Ovary (tissue), 10 donors: ENCODE measurements around the gene HADHB. TPM values are rescaled to one million over a fixed set of nuclear protein-coding genes. Genes with fewer than 3 reads are reported as not detected.

ENCODE experiments used
- DNase-seq, 5 donors: peaks; one replicate each; pipeline ENCODE4 v3.0.0-alpha.2; 2019 to 2020
- H3K27ac ChIP-seq, 2 donors: fragments of 200-600 bp; one replicate each; pipeline versions ENCODE4 v1.5.1 to v1.8.0; 2019 to 2022
- H3K27me3 ChIP-seq: fragments of 200-600 bp; one replicate; pipeline ENCODE4 v1.8.0; 2022
- H3K36me3 ChIP-seq: fragments of 200-600 bp; sonication (generic); one replicate; pipeline ENCODE4 v1.5.1; 2019
- H3K4me1 ChIP-seq: one replicate; pipeline ENCODE4 v1.8.1; 2013; ENCODE audit warnings: mild to moderate bottlenecking, moderate library complexity; ENCODE audit not compliant: insufficient read depth
- H3K4me3 ChIP-seq: fragments of 200-600 bp; sonication (generic); one replicate; pipeline ENCODE4 v1.5.1; 2017
- H3K9me3 ChIP-seq, 2 donors: fragments of 200-600 bp in 1 of 2; sonication (generic) in 1 of 2; one replicate each; pipeline versions ENCODE4 v1.5.1 to v1.8.1; 2013 to 2019; ENCODE audit warnings: mild to moderate bottlenecking in 1 of 2, moderate library complexity in 1 of 2
- CTCF ChIP-seq, 3 donors: fragments of 450-650 bp in 2 of 3; fragments of 200-600 bp in 1 of 3; IDR thresholded peaks; one replicate each; pipeline versions ENCODE4 v1.5.1 to v1.8.0; 2016 to 2022; ENCODE audit warnings: antibody characterized with exemption in 3 of 3, mild to moderate bottlenecking in 1 of 3
- EP300 ChIP-seq: sonication (generic); formaldehyde crosslinking; IDR thresholded peaks from one replicate; pipeline ENCODE4 v1.6.1; 2017; ENCODE audit warnings: antibody characterized with exemption
- POLR2A ChIP-seq: fragments of 450-650 bp; IDR thresholded peaks from one replicate; pipeline ENCODE4 v1.6.1; 2017; ENCODE audit warnings: antibody characterized with exemption, mild to moderate bottlenecking, moderate library complexity
- WGBS, 3 donors: extraction: QIAGEN DNeasy Blood & Tissue Kit in 1 of 3; methylation state at CpG; one replicate each; pipeline versions ENCODE4 v1.1.5 to v1.1.7; 2013 to 2017; 5-methylcytosine and 5-hydroxymethylcytosine counted together
- intact Hi-C, 4 donors: fragments of 100-400 bp; cut with DNase I; formaldehyde crosslinking; loops; one replicate each; pipeline versions ENCODE4 v1.11.0 to v1.15.1; 2022 to 2023
- long read RNA-seq, 3 donors: library from polyadenylated mRNA in 2 of 3; unstranded in 2 of 3; transcript quantifications; one replicate each; pipeline ENCODE4 v2.0.0 and lab custom pipeline, GENCODE V29; 2021 to 2026
- polyA plus RNA-seq, 2 donors: library from polyadenylated mRNA; stranded (reverse); fragments of 200-250 nt in 1 of 2; fragments of 350-450 nt in 1 of 2; fragmentation: Illumina TruSeq in 1 of 2; extraction: RNeasy Lipid Tissue Mini Kit (QIAGEN cat#74804) in 1 of 2; gene quantifications; one replicate each; pipeline ENCODE4 v1.2.3, GENCODE V29; 2013 to 2014
- total RNA-seq, 7 donors: library from RNA; depleted of rRNA in 2 of 7; stranded (reverse); fragments of >200 nt in 2 of 7; fragmentation: NEBNext Ultra II Directional in 3 of 7; extraction: Animal tissue kit (Norgen Biotek cat#: 25700) in 3 of 7; gene quantifications; one replicate each; pipeline versions ENCODE4 v1.1.0 to v1.2.4, GENCODE V29; 2016 to 2023
- donor health status: DM: no; HTN: no; CAD: no; lungs with moderate emphysema.
- donor health status: DM: no; HTN: no; CAD: no.
- donor health status: Bipolar disorder and iron deficiency.
- donor health status: DM: yes; HTN: yes; CAD: no.
- donor health status: DM: no; HTN: no; CAD: no.
- donor health status: DM: yes; HTN: yes; CAD: no.

Gene HADHB
- 100 to 1,000 TPM in 5 of 7 donors, 10 to 100 TPM in 2; 81.1 to 124 (median 104) TPM for total RNA-seq
- 100 to 1,000 TPM in 1 of 2 donors, 10 to 100 TPM in 1; 88.9 to 224 TPM for polyA plus RNA-seq
- long read RNA-seq, donor 1, transcript HADHB-201 (16 exons, 2,044 nt), result major isoform, 628 of 732 reads
- long read RNA-seq, donor 1, transcript HADHB-208 (15 exons, 2,142 nt), result minor isoform, 5 of 732 reads
- long read RNA-seq, donor 1, partial matches to known transcripts, result 40 of 732 reads
- long read RNA-seq, donor 1, other reads (novel, unspliced or antisense), result 54 of 732 reads
- long read RNA-seq, donor 2, transcript HADHB-201 (16 exons, 2,044 nt), result major isoform, 43 of 67 reads
- long read RNA-seq, donor 2, partial matches to known transcripts, result 24 of 67 reads
- long read RNA-seq, donor 2, other reads (novel, unspliced or antisense), result 0 of 67 reads
- long read RNA-seq, donor 3, transcript HADHB-201 (16 exons, 2,044 nt), result major isoform, 137 of 160 reads
- long read RNA-seq, donor 3, partial matches to known transcripts, result 8 of 160 reads
- long read RNA-seq, donor 3, other reads (novel, unspliced or antisense), result 11 of 160 reads

DNA sequence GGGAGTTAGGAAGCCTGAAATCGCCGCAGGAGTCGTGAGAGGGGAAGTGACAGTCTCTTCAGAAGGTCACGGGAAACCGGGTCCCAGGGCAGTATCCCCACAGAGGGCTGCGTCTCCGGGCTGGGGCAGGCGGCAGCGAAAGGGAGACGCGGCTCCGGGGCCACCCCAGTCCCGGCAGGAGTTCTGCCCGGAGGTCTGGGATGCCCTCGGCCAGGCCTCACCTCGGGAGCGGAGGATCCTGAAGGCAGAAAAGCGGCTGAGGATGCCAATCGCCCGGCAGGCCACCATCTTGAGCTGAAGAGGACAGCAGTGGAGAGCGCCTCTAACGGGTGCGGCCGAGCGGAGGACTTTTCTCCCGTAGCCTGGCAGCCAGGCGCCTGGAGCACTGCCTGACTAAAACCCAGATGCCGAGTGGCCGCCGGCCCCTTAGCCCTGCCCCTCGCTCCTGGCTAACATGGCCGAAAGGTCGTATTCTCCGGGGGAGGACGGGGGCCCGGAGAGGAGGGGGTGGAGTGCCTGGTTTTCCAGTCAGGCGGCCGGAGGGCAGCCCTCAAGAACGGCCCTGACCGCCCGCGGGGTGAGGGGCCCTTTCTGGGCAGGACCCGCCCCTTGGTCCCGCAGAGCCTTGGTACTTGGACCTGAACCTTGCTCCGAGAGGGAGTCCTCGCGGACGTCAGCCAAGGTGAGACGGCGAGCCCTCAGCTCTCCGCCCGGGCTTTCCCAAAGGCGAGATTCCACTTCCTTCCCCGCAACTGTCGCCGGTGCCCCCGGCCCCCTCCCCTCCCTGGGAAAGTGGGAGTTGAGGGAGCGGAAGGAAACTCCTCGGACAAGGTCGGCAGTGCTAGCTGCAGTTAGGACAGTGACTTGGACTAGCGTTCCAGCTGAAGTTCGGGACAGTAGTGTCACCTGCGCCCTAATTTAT is at the start of gene HADHB, which contains the start of gene HADHA:
TSS of gene HADHB (plus strand) at position 631 of the 922 bp plus-strand sequence. CDS start 9,316 bp downstream, outside the sequence.
TSS of gene HADHA (minus strand) at position 324 of the 922 bp plus-strand sequence. CDS start at position 288, 36 bp downstream.
- WGBS, 3 donors, result 0 to 1% (median 0%) methylated on average over 58 to 63 of the region's 63 CpGs
- intact Hi-C loops, result loop anchor here in 1 of 4 donors (5.0 kb wide), 2 partner anchors 53 to 83 kb away; no protein-coding TSS in a partner anchor

DNA sequence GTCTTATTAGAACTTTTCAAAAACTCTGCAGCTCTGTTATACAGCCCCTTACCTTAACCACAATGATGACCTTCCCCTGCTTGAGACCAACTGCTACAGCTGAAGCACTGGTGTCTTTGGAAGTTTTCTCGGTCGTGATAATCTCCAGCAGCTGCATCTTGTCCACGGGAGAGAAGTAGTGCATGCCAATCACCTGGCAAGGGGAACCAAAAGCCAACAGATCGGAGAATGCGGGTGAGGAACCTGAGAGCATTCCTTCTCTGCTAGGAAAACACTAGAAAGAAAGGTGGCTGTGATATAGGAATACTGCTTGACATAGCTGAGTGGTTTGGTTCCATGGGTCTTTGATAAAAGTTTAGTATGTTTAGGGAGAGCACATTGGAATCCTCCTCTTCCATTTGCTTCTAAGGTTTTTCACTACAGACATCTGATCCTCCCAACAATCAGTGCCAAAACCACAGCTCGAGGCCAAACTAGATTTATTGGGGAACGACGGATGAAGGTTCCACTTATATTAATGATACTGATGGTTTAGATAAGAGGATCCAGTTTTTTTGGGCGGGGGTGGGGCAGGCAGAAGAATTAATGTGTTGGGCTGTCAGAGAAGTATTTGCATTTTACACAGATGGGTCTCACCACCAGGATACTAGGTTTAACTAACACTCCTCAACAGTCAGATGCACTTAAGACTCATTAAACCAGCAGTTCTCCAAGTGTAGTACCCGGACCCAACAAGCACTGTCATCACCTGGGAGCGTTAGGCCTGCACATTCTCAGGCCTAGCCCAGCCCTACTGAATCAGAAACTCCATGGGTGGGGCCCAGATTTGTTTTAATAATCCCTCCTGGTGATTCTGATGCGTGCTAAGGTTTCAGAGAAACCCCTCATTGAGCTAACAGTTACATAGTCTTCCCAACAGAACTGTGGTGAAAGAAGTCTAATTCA is 49.4 kb upstream of the HADHB start:
- DNase-seq, result no peak
- intact Hi-C loops, result no loop called here
- Histone ChIP-seq H3K27ac (no peak overlapping the region), H3K4me3 (no peak overlapping the region), H3K9me3 (no peaks in the 10 kb centered on the region), H3K36me3 (no peaks in the 10 kb centered on the region), H3K4me1 (no peaks in the 10 kb centered on the region), H3K27me3 (no peaks in the 10 kb centered on the region)
- WGBS, 3 donors, result 53 to 58% (median 56%) methylated on average over 12 of the region's 12 CpGs
- no peak for TF ChIP-seq POLR2A
- TF ChIP-seq EP300, result no peak
- no peak for TF ChIP-seq CTCF (IDR thresholded peaks at IDR 0.05)

More for the DNA sequence above, at the start of gene HADHB, which contains the start of gene HADHA:
- Histone ChIP-seq H3K27ac (peak within 1 kb of the TSS; percentile 72 to 97), H3K36me3 (no peaks in the 10 kb centered on the region), H3K4me1 (peaks cover 15% of the 10 kb centered on the region), H3K4me3 (peak within 1 kb of the TSS; percentile 95), H3K9me3 (no peaks in the 10 kb centered on the region), H3K27me3 (no peaks in the 10 kb centered on the region)
- TF ChIP-seq POLR2A, result peak; percentile 69
- TF ChIP-seq EP300, result no peak
- TF ChIP-seq CTCF (IDR thresholded peaks at IDR 0.05), result peak in 1 of 3 donors; percentile 27
- peak; percentile 89 to 92 (median 90) for DNase-seq

- no peak for DNase-seq
- Histone ChIP-seq H3K9me3 (no peaks in the 10 kb centered on the region), H3K27ac (no peak overlapping the region), H3K4me1 (no peaks in the 10 kb centered on the region), H3K36me3 (no peaks in the 10 kb centered on the region), H3K4me3 (no peak overlapping the region), H3K27me3 (no peaks in the 10 kb centered on the region)
- 84 to 88% (median 86%) methylated on average over 9 of the region's 9 CpGs for WGBS, 3 donors
- TF ChIP-seq CTCF (IDR thresholded peaks at IDR 0.05), result no peak
- no peak for TF ChIP-seq POLR2A
- no peak for TF ChIP-seq EP300
- intact Hi-C loops, result no loop called here
Measured at GRCh38 chr2:26196683-26197418, 47.9 kb upstream of the HADHB start.
